K562 (cell line): ENCODE results near the gene MUC5AC. TPM values are rescaled to one million over a fixed set of nuclear protein-coding genes. Genes with fewer than 3 reads are reported as not detected.
"Not testable (repeated sequence)": the region's sequence is repeated elsewhere in the genome, so short reads cannot be mapped to it uniquely, and the experiment has no call there.

Source experiments
- ATAC-seq: fragments of 200-7000 bp; cut with Tn5 transposase; 3 replicates; pipeline ENCODE4 v1.9.1; 2020; ENCODE audit warnings: moderate library complexity
- BruUV-seq: library from RNA; stranded (reverse); fragments of 400-500 nt; replicated peaks from 2 replicates; lab custom pipeline; 2021; lab: Mats Ljungman, UMichigan
- CTCF ChIA-PET: fragments of 300-600 bp; formaldehyde crosslinking; extraction: SDS; loops from one replicate; lab custom pipeline; 2021; ENCODE audit warnings: low intra/inter-chr PET ratio; lab: Yijun Ruan, JAX
- POLR2A ChIA-PET: fragments of 300-600, 350-650 bp; sonication (Branson Sonifier 250); formaldehyde crosslinking; extraction: SDS; loops from one replicate; lab custom pipeline; 2021; ENCODE audit warnings: antibody characterized with exemption, inconsistent platforms; lab: Yijun Ruan, JAX
- DNase-seq, 4 experiments: peaks; one replicate each; pipeline versions ENCODE4 v3.0.0 to v3.0.0-alpha.2; 2011 to 2018; ENCODE audit warnings: low spot score in 3 of 4, mixed read lengths in 3 of 4; ENCODE audit errors: extremely low read depth in 1 of 4
- FAIRE-seq: peaks from 2 replicates; lab custom pipeline; 2011; peaks lifted over from hg19 to GRCh38; lab: Jason Lieb, UNC
- H2AFZ ChIP-seq: 2 replicates; pipeline ENCODE4 v1.6.0; 2011; ENCODE audit warnings: low read depth, low read length, control low read depth, inconsistent platforms
- H3K27ac ChIP-seq: fragments of 200-600 bp; 3 replicates; pipeline ENCODE4 v1.8.0; 2011; ENCODE audit warnings: low read depth, mild to moderate bottlenecking, control low read depth, inconsistent platforms, low read length, moderate library complexity, mixed read lengths; ENCODE audit errors: extremely low read depth
- H3K27me3 ChIP-seq, 2 experiments: fragments of 300-600 bp in 1 of 2; 2 replicates in 1 of 2; 3 replicates in 1 of 2; pipeline versions ENCODE4 v1.6.0 to v1.8.0; 2011; ENCODE audit warnings: inconsistent platforms in 2 of 2, low read length in 2 of 2, mild to moderate bottlenecking in 1 of 2, mixed read lengths in 1 of 2, moderate library complexity in 1 of 2; ENCODE audit not compliant: control insufficient read depth in 2 of 2, insufficient read depth in 2 of 2
- H3K36me3 ChIP-seq: fragments of 300-600 bp; 3 replicates; pipeline ENCODE4 v1.8.0; 2011; ENCODE audit warnings: mild to moderate bottlenecking, low read length, inconsistent platforms; ENCODE audit not compliant: control insufficient read depth, insufficient read depth
- H3K4me1 ChIP-seq, 2 experiments: fragments of 200-600 bp in 1 of 2; replicated peaks in 1 of 2; 2 replicates in 1 of 2; 3 replicates in 1 of 2; pipeline versions ENCODE4 v1.5.1 to v1.8.0; 2011; ENCODE audit warnings: inconsistent platforms in 2 of 2, low read length in 2 of 2, mild to moderate bottlenecking in 1 of 2, mixed read lengths in 1 of 2, moderate library complexity in 1 of 2; ENCODE audit not compliant: control insufficient read depth in 2 of 2, insufficient read depth in 2 of 2
- H3K4me2 ChIP-seq: 2 replicates; pipeline ENCODE4 v1.6.1; 2011; ENCODE audit warnings: low read length, control low read depth, inconsistent platforms, mixed read lengths; ENCODE audit not compliant: insufficient read depth
- H3K4me3 ChIP-seq: fragments of 200-600 bp; sonication (generic), shearing (Covaris generic); 2 replicates; pipeline ENCODE4 v1.5.1; 2016; ENCODE audit warnings: control low read depth, inconsistent platforms
- H3K79me2 ChIP-seq: fragments of 200-600 bp; 3 replicates; pipeline ENCODE4 v1.8.0; 2011; ENCODE audit warnings: low read length, inconsistent platforms; ENCODE audit not compliant: control insufficient read depth, insufficient read depth
- H3K9ac ChIP-seq, 2 experiments: 2 replicates each; pipeline versions ENCODE4 v1.6.0 to v1.6.1; 2011; ENCODE audit warnings: low read depth in 2 of 2, low read length in 2 of 2, control low read depth in 1 of 2, inconsistent platforms in 1 of 2, mild to moderate bottlenecking in 1 of 2, mixed read lengths in 1 of 2; ENCODE audit not compliant: insufficient read depth in 1 of 2
- H3K9me1 ChIP-seq: one replicate; pipeline ENCODE4 v1.6.0; 2011; ENCODE audit warnings: inconsistent platforms, mild to moderate bottlenecking, low read length, moderate library complexity; ENCODE audit not compliant: control insufficient read depth, insufficient read depth
- H3K9me3 ChIP-seq: replicated peaks from 2 replicates; pipeline ENCODE4 v1.5.1; 2011; ENCODE audit warnings: low read depth, low read length, inconsistent platforms; ENCODE audit not compliant: control insufficient read depth, insufficient read depth
- H4K20me1 ChIP-seq: replicated peaks from 2 replicates; pipeline ENCODE4 v1.6.1; 2011; ENCODE audit warnings: low read length, inconsistent platforms, mixed read lengths; ENCODE audit not compliant: control insufficient read depth, insufficient read depth
- MITF ChIP-seq: IDR thresholded peaks from 2 replicates; pipeline ENCODE4 v1.6.1; 2014; ENCODE audit warnings: antibody characterized with exemption
- NFIC ChIP-seq: fragments of 450-650 bp; IDR thresholded peaks from 2 replicates; pipeline ENCODE4 v1.6.1; 2017; ENCODE audit warnings: mild to moderate bottlenecking, inconsistent platforms
- PCBP2 ChIP-seq: fragments of 200-400 bp; formaldehyde crosslinking; IDR thresholded peaks from 2 replicates; pipeline ENCODE4 v1.6.1; 2018; ENCODE audit warnings: low read length, low read depth, mild to moderate bottlenecking, moderate library complexity; ENCODE audit not compliant: poor library complexity, severe bottlenecking
- PPARD ChIP-seq: fragments of 250-450 bp; sonication (Bioruptor Pico); IDR thresholded peaks from 2 replicates; pipeline ENCODE4 v1.8.0; 2022; ENCODE audit warnings: inconsistent platforms, mild to moderate bottlenecking, moderate library complexity
- WGBS: fragments of 100-300 bp; shearing (Covaris generic); methylation state at CpG from one replicate; pipeline ENCODE4 v1.1.6; 2016; ENCODE audit warnings: low coverage, mixed read lengths; ENCODE audit not compliant: insufficient coverage; ENCODE audit errors: missing lambda C conversion rate; 5-methylcytosine and 5-hydroxymethylcytosine counted together
- in situ Hi-C: fragments of 300-500 bp; cut with MboI; formaldehyde crosslinking; loops from 4 replicates; pipeline ENCODE4 v1.15.0; 2018; ENCODE audit warnings: inconsistent platforms, mixed read lengths
- intact Hi-C: fragments of 100-400 bp; cut with micrococcal nuclease; formaldehyde crosslinking; loops from 2 replicates; pipeline ENCODE4 v1.14.2; 2022
- polyA plus RNA-seq, 8 experiments: library from polyadenylated mRNA; depleted of rRNA in 4 of 8; stranded (reverse) in 5 of 8; unstranded in 3 of 8; fragments of >200 nt; fragmentation: Nextera tagmentation in 2 of 8; fragmentation: Illumina TruSeq in 1 of 8; extraction: Ambion mirVana in 2 of 8; extraction: Trizol in 1 of 8; gene quantifications; 2 replicates each; pipeline versions ENCODE4 v1.2.1 to v1.2.3, GENCODE V29; 2011 to 2014; ENCODE audit warnings: inconsistent platforms in 1 of 8, missing spikeins in 1 of 8
- total RNA-seq, 7 experiments: library from RNA; depleted of rRNA in 6 of 7; stranded (reverse); fragments of >200 nt in 6 of 7; fragmentation: Illumina TruSeq in 2 of 7; extraction: Trizol in 2 of 7; gene quantifications; 2 replicates each; pipeline versions ENCODE4 v1.2.1 to v1.2.3, GENCODE V29; 2011 to 2021; ENCODE audit warnings: low replicate concordance in 1 of 7
- TF ChIP-seq, protein P1 (sequence below): fragments of 250-450 bp; sonication (Bioruptor Pico); IDR thresholded peaks from 2 replicates; pipeline ENCODE4 v1.8.0; 2022; ENCODE audit warnings: moderate library complexity, mild to moderate bottlenecking, inconsistent platforms

The MUC5AC gene
- total and polyA plus RNA-seq, 9 of the 15 experiments (the other 6 are each of a cell fraction or from before 2014, with no cell fraction given): not detected

- TF ChIP-seq, protein P1, sequence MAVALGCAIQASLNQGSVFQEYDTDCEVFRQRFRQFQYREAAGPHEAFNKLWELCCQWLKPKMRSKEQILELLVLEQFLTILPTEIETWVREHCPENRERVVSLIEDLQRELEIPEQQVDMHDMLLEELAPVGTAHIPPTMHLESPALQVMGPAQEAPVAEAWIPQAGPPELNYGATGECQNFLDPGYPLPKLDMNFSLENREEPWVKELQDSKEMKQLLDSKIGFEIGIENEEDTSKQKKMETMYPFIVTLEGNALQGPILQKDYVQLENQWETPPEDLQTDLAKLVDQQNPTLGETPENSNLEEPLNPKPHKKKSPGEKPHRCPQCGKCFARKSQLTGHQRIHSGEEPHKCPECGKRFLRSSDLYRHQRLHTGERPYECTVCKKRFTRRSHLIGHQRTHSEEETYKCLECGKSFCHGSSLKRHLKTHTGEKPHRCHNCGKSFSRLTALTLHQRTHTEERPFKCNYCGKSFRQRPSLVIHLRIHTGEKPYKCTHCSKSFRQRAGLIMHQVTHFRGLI (CRISPR knock-in tag): no peak
- no peak for TF ChIP-seq MITF
- TF ChIP-seq PPARD (CRISPR knock-in tag): no peak
Measured at GRCh38 chr11:1181420-1181819, 23.7 kb downstream of the MUC5AC start (continued).

DNA sequence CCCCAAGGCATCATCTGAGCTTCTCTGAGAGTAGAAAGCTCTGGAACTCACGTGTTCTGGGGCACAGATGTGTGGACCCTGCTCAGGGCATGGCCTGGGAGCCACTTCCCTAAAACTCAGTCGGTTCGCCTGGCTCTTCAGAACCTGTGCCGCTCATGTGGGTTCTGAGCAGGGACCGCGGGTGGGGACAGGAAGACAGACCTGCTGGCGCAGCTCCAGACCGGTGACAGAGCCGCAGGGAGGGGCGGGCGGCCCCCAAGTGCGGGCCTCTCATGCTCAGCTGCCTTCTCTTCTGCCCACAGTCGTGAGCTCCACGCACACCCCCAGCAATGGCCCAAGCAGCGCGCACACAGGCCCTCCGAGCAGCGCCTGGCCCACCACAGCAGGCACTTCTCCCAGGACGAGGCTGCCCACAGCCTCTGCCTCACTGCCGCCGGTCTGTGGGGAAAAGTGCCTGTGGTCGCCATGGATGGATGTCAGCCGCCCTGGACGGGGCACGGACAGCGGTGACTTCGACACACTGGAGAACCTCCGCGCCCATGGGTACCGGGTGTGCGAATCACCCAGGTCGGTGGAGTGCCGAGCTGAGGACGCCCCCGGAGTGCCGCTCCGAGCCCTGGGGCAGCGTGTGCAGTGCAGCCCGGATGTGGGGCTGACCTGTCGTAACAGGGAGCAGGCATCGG is 24.2 kb downstream of the MUC5AC start:
- H3K27ac ChIP-seq: no peak overlapping the region
- no peaks in the 10 kb centered on the region for H3K36me3 ChIP-seq
- no peak overlapping the region for H3K9ac ChIP-seq
- ATAC-seq (no peak), FAIRE-seq (no peak), DNase-seq (no peak)
- POLR2A ChIA-PET: no interaction called here
- intact Hi-C loops (no loop called here), in situ Hi-C loops (no loop called here)
- no peaks in the 10 kb centered on the region for H3K79me2 ChIP-seq
- H3K4me2 ChIP-seq: no peak overlapping the region
- peaks cover 0 to 22% of the 10 kb centered on the region in 2 experiments; a peak in 2 of 5 replicates for H3K27me3 ChIP-seq
- no peaks in the 10 kb centered on the region for H4K20me1 ChIP-seq
- WGBS: 13% methylated on average over 34 of the region's 41 CpGs
- CTCF ChIA-PET: no interaction called here
- no peak overlapping the region for H3K4me3 ChIP-seq
- peaks cover 0 to 18% of the 10 kb centered on the region in 2 experiments; a peak in 1 of 5 replicates for H3K4me1 ChIP-seq
- H3K9me3 ChIP-seq: no peaks in the 10 kb centered on the region; the same call in 1 of the 2 replicates
- no TSS peak for BruUV-seq
- no peaks in the 10 kb centered on the region for H3K9me1 ChIP-seq
- TF ChIP-seq PCBP2 (no peak), NFIC (peak; percentile 33; the same call in 1 of the 2 replicates)
- no peak overlapping the region for H2AFZ ChIP-seq

DNA sequence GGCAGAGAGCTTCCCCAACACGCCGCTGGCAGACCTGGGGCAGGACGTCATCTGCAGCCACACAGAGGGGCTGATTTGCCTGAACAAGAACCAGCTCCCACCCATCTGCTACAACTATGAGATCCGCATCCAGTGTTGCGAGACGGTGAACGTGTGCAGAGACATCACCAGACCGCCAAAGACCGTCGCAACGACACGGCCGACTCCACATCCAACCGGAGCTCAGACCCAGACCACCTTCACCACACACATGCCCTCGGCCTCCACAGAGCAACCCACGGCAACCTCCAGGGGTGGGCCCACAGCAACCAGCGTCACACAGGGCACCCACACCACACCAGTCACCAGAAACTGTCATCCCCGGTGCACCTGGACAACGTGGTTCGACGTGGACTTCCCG is 26.4 kb downstream of the MUC5AC start:
- BruUV-seq, FAIRE-seq, DNase-seq, POLR2A ChIA-PET, H3K4me2 ChIP-seq, H3K4me3 ChIP-seq, intact Hi-C loops, H3K79me2 ChIP-seq, in situ Hi-C loops, H2AFZ ChIP-seq, H3K36me3 ChIP-seq, H3K9me3 ChIP-seq, H3K9me1 ChIP-seq, ATAC-seq, H3K27ac ChIP-seq, H3K9ac ChIP-seq, CTCF ChIA-PET, H4K20me1 ChIP-seq: not testable (repeated sequence)
- Histone ChIP-seq H3K27me3 (peaks cover 0 to 22% of the 10 kb centered on the region in 2 experiments; a peak in 2 of 5 replicates), H3K4me1 (peaks cover 0 to 18% of the 10 kb centered on the region in 2 experiments; a peak in 1 of 5 replicates)
- 14% methylated on average over 4 of the region's 22 CpGs for WGBS
